ENCODE results near the gene GP1BB.
A peak's percentile ranks its signal among the peaks of the same experiment; 100 is the strongest.

The GP1BB gene

GRCh38 chr22:19727310-19728150 lies 4.2 kb downstream of the GP1BB start:
- no peak for DNase-seq (ENCODE audit: low read depth)

- DNase-seq (ENCODE audit: low read depth): no peak
Measured at GRCh38 chr22:19728271-19728670, 4.9 kb downstream of the GP1BB start.

- no peak for DNase-seq (ENCODE audit: low read depth)
Measured at GRCh38 chr22:19728836-19729235, 5.5 kb downstream of the GP1BB start.

GRCh38 chr22:19729507-19729906 lies 6.2 kb downstream of the GP1BB start:
- no peak for DNase-seq (ENCODE audit: low read depth)

GRCh38 chr22:19730198-19730597 lies 6.9 kb downstream of the GP1BB start:
- DNase-seq (ENCODE audit: low read depth): no peak

- peak; percentile 78 for DNase-seq (ENCODE audit: low read depth)
Measured at GRCh38 chr22:19730655-19731360, 7.5 kb downstream of the GP1BB start.

- DNase-seq (ENCODE audit: low read depth): no peak
Measured at GRCh38 chr22:19731361-19732135, 8.2 kb downstream of the GP1BB start.

- no peak for DNase-seq (ENCODE audit: low read depth)
Measured at GRCh38 chr22:19732403-19733113, 9.2 kb downstream of the GP1BB start.

GRCh38 chr22:19733755-19734154 lies 10.4 kb downstream of the GP1BB start:
- no peak for DNase-seq (ENCODE audit: low read depth)

- no peak for DNase-seq (ENCODE audit: low read depth)
Measured at GRCh38 chr22:19734163-19734562, 10.8 kb downstream of the GP1BB start.

- no peak for DNase-seq (ENCODE audit: low read depth)
Measured at GRCh38 chr22:19734837-19735382, 11.6 kb downstream of the GP1BB start.

GRCh38 chr22:19735665-19736510 lies 12.5 kb downstream of the GP1BB start:
- DNase-seq (ENCODE audit: low read depth): no peak

GRCh38 chr22:19737846-19738663 lies 14.7 kb downstream of the GP1BB start:
- DNase-seq (ENCODE audit: low read depth): no peak

GRCh38 chr22:19738664-19739447 lies 15.5 kb downstream of the GP1BB start:
- no peak for DNase-seq (ENCODE audit: low read depth)

- no peak for DNase-seq (ENCODE audit: low read depth)
Measured at GRCh38 chr22:19739448-19739895, 16.1 kb downstream of the GP1BB start.

GRCh38 chr22:19739911-19740449 lies 16.6 kb downstream of the GP1BB start:
- no peak for DNase-seq (ENCODE audit: low read depth)

- no peak for DNase-seq (ENCODE audit: low read depth)
Measured at GRCh38 chr22:19740586-19740985, 17.2 kb downstream of the GP1BB start.

- no peak for DNase-seq (ENCODE audit: low read depth)
Measured at GRCh38 chr22:19741053-19741452, 17.7 kb downstream of the GP1BB start.

All from activated T-cell treated with anti-CD3 and anti-CD28 coated beads for 24 hours (primary cell).